ENCODE measurements around the gene ZNF217. TPM values are rescaled to one million over a fixed set of nuclear protein-coding genes. Genes with fewer than 3 reads are reported as not detected.
"Not testable (repeated sequence)": the region's sequence is repeated elsewhere in the genome, so short reads cannot be mapped to it uniquely, and the experiment has no call there.

Gene ZNF217
- total and polyA plus RNA-seq, 2 of the 8 experiments (the other 6 are each of a cell fraction or from before 2014, with no cell fraction given): 15.3 to 87.9 TPM

GRCh38 chr20:53552572-53552893 lies 41.1 kb downstream of the ZNF217 start:
- CTCF ChIA-PET (ENCODE audit: partially characterized antibody): interaction anchor here (0.6 to 1.5 kb wide), 2 partner anchors 13 to 214 kb away, joined by 3 to 4 read pairs; no protein-coding TSS in a partner anchor
- not testable (repeated sequence) for DNase-seq (ENCODE audit: low read depth in 1 of 2, low spot score in 2 of 2)
- POLR2A ChIA-PET (ENCODE audit: partially characterized antibody): interaction anchor here (1.4 kb wide), 1 partner anchor 13 kb away, joined by 3 read pairs; no protein-coding TSS in a partner anchor

More at GRCh38 chr20:53552572-53552893, 41.1 kb downstream of the ZNF217 start:
- H3K27me3 ChIP-seq (replicated peaks in 1 of 4; ENCODE audit: control insufficient read depth in 3 of 4, extremely low read depth in 1 of 4, insufficient read depth in 3 of 4, low read length in 3 of 4); H3K79me2 ChIP-seq (ENCODE audit: control insufficient read depth in 1 of 2, insufficient read depth in 2 of 2, low read length in 2 of 2); H4K8ac ChIP-seq (ENCODE audit: extremely low read depth, insufficient read depth, low read length); H3K4ac ChIP-seq (replicated peaks; ENCODE audit: insufficient read length, low read depth, low read length); H4K20me1 ChIP-seq (replicated peaks in 1 of 2; ENCODE audit: control insufficient read depth in 1 of 2, insufficient read depth in 2 of 2, low read length in 2 of 2); H4K5ac ChIP-seq (ENCODE audit: insufficient read length, low read depth, low read length); H2BK12ac ChIP-seq (ENCODE audit: low read depth, low read length); H3K4me2 ChIP-seq (ENCODE audit: insufficient read depth in 1 of 2, low read depth in 2 of 2, low read length in 2 of 2); H2BK5ac ChIP-seq (ENCODE audit: low read depth, low read length); H3K4me3 ChIP-seq (ENCODE audit: extremely low read depth in 1 of 4, insufficient read depth in 2 of 4, low read depth in 3 of 4, low read length in 4 of 4); H3K23me2 ChIP-seq (ENCODE audit: low read depth, low read length); H2AK5ac ChIP-seq (ENCODE audit: low read depth, low read length); H3K79me1 ChIP-seq (ENCODE audit: low read depth, low read length); H3K56ac ChIP-seq (replicated peaks; ENCODE audit: insufficient read length, low read depth, low read length); H4K91ac ChIP-seq (replicated peaks; ENCODE audit: insufficient read length, low read length); H3K18ac ChIP-seq (ENCODE audit: extremely low read depth, low read length); H3K14ac ChIP-seq (ENCODE audit: insufficient read length); H3K9me3 ChIP-seq (ENCODE audit: insufficient read depth in 2 of 2, low read depth in 1 of 2, low read length in 1 of 2); H2BK20ac ChIP-seq (ENCODE audit: low read length); H2AFZ ChIP-seq (ENCODE audit: low read length); H3K36me3 ChIP-seq (ENCODE audit: control insufficient read depth in 2 of 4, insufficient read depth in 4 of 4, low read length in 3 of 4); FAIRE-seq; H2BK120ac ChIP-seq (replicated peaks; ENCODE audit: low read depth, low read length); H3K23ac ChIP-seq (ENCODE audit: insufficient read length); H2BK15ac ChIP-seq (ENCODE audit: low read length); H3K27ac ChIP-seq (ENCODE audit: low read depth, low read length); H3K4me1 ChIP-seq (replicated peaks in 1 of 4; ENCODE audit: control insufficient read depth in 3 of 4, insufficient read depth in 4 of 4, low read length in 3 of 4); H3K9ac ChIP-seq (replicated peaks in 1 of 4; ENCODE audit: extremely low read depth in 1 of 4, low read depth in 3 of 4, low read length in 3 of 4): not testable (repeated sequence)
- 87% methylated on average over 6 of the region's 6 CpGs; no CpG with 5 or more reads in 1 of the 2 experiments for WGBS, 2 experiments (ENCODE audit: extremely low coverage in 1 of 2, insufficient coverage in 1 of 2, insufficient read length in 1 of 2, insufficient replicate concordance in 2 of 2, low coverage in 1 of 2, low lambda C conversion rate in 2 of 2, missing lambda C conversion rate in 1 of 2)

Measured in H1 (cell line).